ENCODE results near the gene FCMR.

The FCMR gene

DNA sequence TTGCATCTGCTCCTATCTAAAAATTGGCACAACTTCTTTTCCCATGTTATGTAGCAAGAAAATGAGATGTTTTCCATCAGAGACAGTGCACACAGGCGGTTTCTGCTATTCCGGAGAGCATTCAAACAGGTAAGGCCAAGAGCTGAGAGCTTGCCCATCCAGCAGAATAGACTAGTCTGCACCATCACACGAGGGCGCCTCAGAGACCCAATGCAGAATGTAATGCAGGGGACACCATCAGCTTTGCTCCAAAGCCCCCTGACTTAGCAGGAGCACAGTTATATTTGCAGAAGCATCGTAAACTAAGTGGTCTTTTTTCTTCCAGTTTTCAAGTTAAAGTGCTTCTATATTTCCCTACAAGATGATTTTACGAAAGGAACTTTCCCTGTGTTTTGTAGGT, 19.8 kb downstream of the FCMR start:
- no peak for DNase-seq (ENCODE audit: low read depth in 2 of 2)

DNA sequence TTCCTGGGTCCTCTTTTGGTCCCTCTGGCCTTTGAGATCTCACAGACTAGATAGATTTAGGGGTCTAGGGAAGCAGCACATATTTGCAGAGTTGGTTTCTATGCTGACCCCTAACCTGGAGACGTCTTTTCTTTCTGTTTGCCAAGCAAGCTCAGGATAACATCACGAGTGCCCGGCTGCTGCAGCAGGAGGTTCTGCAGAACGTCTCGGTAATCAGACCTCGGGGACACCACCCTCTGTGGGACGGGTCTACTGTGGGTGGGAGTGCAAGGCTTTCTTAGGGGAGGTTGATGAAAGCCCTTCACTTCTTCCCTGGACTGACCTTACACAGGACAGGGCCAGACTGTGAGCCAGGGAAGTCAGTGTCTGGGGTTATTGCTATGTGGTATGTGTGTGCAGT, 21.6 kb downstream of the FCMR start:
- DNase-seq (ENCODE audit: low read depth in 2 of 2): no peak

DNA sequence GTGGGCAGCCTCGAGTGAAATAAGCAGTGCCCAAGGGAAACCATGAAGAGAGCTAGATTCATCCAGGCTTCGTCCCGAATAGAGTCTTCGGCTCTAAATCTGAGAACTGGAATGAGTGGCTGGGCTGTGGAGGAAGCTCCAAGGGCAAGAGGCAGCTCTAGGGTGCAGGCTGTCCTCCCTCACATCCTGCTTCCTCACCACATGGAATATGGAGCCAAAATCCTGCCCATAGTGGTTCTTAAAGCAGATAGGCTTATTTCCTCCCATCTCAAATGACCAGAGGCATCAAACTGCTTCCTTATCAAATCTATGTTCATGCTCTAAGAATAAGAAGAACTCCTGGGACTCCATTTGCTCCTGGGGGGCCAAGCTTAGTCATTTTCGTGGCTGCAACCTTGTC, 22.0 kb downstream of the FCMR start:
- no peak for DNase-seq (ENCODE audit: low read depth in 2 of 2)

DNA sequence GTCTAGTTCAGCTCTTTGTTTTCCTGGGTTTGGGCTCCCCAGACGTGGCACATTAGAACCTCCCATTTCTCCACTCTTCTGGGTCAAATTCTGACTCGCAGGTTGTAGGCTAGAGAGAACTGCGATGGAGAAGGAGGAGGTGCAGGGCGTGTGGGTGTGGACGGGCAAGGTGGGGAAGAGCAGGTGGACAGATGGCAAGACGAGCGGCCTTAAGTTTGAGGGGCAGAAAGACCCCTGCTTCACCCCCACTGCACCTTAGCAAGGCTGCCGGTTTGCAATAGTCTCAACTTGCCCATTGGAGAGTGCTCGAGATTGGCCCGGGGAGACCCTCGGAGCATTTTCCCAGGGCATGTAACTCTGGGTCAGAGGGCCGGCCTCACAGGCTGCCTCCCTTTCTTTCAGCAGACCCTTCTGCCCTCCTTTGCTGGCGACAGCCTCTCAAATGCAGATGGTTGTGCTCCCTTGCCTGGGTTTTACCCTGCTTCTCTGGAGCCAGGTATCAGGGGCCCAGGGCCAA, 22.8 kb downstream of the FCMR start:
- no peak for DNase-seq (ENCODE audit: low read depth in 2 of 2)

GRCh38 chr1:206898089-206898914, 23.4 kb downstream of the FCMR start:
- no peak for DNase-seq (ENCODE audit: low read depth in 2 of 2)

- no peak for DNase-seq (ENCODE audit: low read depth in 2 of 2)
These were observed 24.6 kb downstream of the FCMR start, which contains the start of gene IL24 for GRCh38 chr1:206897175-206897574. Gene IL24 (plus strand): TSS chr1:206897443. CDS start chr1:206897833, 390 bp downstream.

GRCh38 chr1:206896261-206896660, 25.5 kb downstream of the FCMR start:
- DNase-seq (ENCODE audit: low read depth in 2 of 2): no peak

DNA sequence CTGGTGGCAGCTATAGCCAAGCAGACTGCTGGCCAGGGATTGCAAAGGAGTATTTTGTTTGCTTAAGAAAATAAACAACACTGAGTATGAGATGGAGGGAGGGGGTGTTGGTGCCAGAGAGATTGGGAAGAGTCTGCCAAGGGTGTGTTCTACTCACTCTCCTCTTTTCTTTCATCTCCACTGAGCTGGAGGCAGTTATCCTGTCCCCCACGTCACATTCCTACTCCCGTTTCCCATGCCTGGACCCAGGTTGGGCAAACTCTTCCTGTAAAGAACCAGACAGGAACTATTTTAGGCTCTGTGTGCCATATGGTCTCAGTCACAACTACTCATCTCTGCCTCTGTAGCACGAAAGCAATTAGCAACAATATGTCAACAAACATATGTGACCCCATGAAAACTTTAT, 25.9 kb downstream of the FCMR start:
- no peak for DNase-seq (ENCODE audit: low read depth in 2 of 2)

- DNase-seq (ENCODE audit: low read depth in 2 of 2): no peak
These were observed 26.4 kb downstream of the FCMR start for GRCh38 chr1:206895325-206895724.

- DNase-seq (ENCODE audit: low read depth in 2 of 2): no peak
These were observed 28.4 kb downstream of the FCMR start for GRCh38 chr1:206893380-206893779.

- DNase-seq (ENCODE audit: low read depth in 2 of 2): no peak
These were observed 29.3 kb downstream of the FCMR start for GRCh38 chr1:206892351-206892984.

GRCh38 chr1:206891412-206891811, 30.3 kb downstream of the FCMR start:
- no peak for DNase-seq (ENCODE audit: low read depth in 2 of 2)

GRCh38 chr1:206890125-206891060, 31.3 kb downstream of the FCMR start:
- DNase-seq (ENCODE audit: low read depth in 2 of 2): no peak

DNA sequence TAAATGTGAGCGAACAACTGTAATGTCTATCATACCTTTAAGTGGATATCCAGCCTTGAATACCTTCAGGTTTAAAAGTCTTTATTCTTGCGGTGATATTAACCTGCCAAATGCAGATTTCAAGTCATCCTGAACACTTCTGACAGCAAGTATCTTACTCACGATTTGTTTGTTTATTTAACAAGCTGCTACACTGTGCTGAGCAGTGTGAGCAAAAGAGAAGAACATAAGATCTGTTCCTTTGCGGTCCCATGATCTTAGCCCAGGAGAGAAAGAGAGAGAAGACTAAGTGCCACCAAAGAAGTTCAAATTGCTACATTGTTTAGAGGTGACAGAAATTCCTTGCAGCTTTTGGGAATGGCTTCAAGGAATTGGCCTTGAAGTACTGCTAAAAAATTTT, 34.0 kb downstream of the FCMR start:
- DNase-seq (ENCODE audit: low read depth in 2 of 2): no peak

- no peak for DNase-seq (ENCODE audit: low read depth in 2 of 2)
These were observed 34.9 kb downstream of the FCMR start for GRCh38 chr1:206886831-206887230.

- DNase-seq (ENCODE audit: low read depth in 2 of 2): no peak
These were observed 36.2 kb downstream of the FCMR start for GRCh38 chr1:206885341-206886060.

DNA sequence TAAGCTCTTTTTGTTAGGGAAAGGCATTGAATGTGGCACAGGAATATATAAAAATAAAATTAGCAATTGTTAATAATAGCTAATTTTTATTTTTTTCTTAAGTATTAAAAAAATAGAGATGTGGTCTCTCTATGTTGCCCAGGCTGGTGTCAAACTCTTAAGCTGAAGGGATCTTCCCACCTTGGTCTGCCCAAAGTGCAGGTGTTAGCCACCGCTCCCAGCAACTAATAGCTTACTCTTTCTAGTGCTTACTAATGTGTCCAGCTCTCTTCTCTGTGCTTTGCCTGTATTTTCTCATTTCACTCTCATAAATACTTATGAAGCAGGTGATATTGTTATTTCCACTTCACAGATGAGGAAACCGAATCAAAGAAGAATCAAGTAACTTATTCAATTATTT, 37.9 kb downstream of the FCMR start:
- DNase-seq (ENCODE audit: low read depth in 2 of 2): no peak

DNA sequence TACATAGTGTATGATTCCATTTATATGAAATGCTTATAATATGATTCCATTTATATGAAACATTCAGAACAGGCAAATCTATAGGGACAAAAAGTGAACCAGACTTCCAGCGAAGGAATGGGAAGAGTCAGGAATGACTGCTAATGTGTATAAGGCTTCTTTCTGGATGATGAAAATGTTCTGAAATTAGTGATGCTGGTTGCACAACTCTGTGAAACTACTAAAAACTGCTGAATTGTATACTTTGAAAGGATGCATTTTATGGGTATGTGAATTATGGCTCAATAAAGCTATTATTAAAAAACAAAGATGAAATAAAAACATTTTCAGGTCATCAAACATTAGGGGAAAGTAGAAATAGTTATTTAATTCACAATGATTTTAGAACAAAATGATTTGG, 38.6 kb downstream of the FCMR start:
- no peak for DNase-seq (ENCODE audit: low read depth in 2 of 2)

DNA sequence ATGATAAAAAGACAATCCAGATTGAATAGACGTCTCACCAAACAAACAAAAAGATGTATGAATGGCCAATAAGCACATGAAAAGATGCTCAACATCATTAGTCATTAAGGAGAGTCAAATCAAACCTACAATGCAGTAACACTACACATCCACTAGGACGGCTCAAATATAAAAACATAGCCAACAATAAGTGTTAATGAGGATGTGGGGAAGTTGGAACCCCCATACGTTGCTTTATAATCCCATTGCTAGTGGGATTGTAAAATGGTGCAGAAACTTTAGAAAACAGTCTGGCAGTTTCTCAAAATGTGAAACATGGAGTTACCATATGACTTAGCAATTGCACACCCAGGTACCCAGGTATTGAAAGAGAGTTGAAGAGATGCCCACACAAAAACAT, 39.2 kb downstream of the FCMR start:
- no peak for DNase-seq (ENCODE audit: low read depth in 2 of 2)

- no peak for DNase-seq (ENCODE audit: low read depth in 2 of 2)
These were observed 41.4 kb downstream of the FCMR start for GRCh38 chr1:206880314-206880713.

- no peak for DNase-seq (ENCODE audit: low read depth in 2 of 2)
These were observed 43.3 kb downstream of the FCMR start for GRCh38 chr1:206878456-206878855.
